HG02678 (cell line): Measurements from ENCODE around the gene AXDND1.
"Not testable (repeated sequence)": the region's sequence is repeated elsewhere in the genome, so short reads cannot be mapped to it uniquely, and the experiment has no call there.

Source experiments
- ATAC-seq: cut with Tn5 transposase; IDR thresholded peaks from one replicate; pipeline ENCODE4 v1.9.1; 2021; ENCODE audit warnings: mild to moderate bottlenecking, moderate library complexity; ENCODE audit not compliant: unreplicated experiment

Gene AXDND1

GRCh38 chr1:179459606-179460206 lies 93.9 kb downstream of the AXDND1 start:
- not testable (repeated sequence) for ATAC-seq

GRCh38 chr1:179465661-179466060 lies 99.9 kb downstream of the AXDND1 start:
- ATAC-seq = not testable (repeated sequence)

GRCh38 chr1:179474713-179475112 lies 108.9 kb downstream of the AXDND1 start:
- no peak for ATAC-seq

- ATAC-seq = no peak
These were observed 110.7 kb downstream of the AXDND1 start for GRCh38 chr1:179476484-179476883.

GRCh38 chr1:179478370-179478769 lies 112.6 kb downstream of the AXDND1 start:
- ATAC-seq = no peak

- ATAC-seq = no peak
These were observed 124.8 kb downstream of the AXDND1 start for GRCh38 chr1:179490611-179491010.

GRCh38 chr1:179493323-179493722 lies 127.6 kb downstream of the AXDND1 start:
- no peak for ATAC-seq

- no peak for ATAC-seq
These were observed 140.4 kb downstream of the AXDND1 start for GRCh38 chr1:179506199-179506598.

GRCh38 chr1:179509384-179509783 lies 143.6 kb downstream of the AXDND1 start:
- ATAC-seq = no peak

- ATAC-seq = peak; percentile 72
These were observed 144.3 kb downstream of the AXDND1 start for GRCh38 chr1:179510038-179510437.

- ATAC-seq = no peak
These were observed 151.4 kb downstream of the AXDND1 start for GRCh38 chr1:179516976-179517705.

- ATAC-seq = not testable (repeated sequence)
These were observed 152.8 kb downstream of the AXDND1 start for GRCh38 chr1:179518544-179518943.

- ATAC-seq = no peak
These were observed 163.9 kb downstream of the AXDND1 start for GRCh38 chr1:179529482-179530195.

- ATAC-seq = no peak
These were observed 164.6 kb downstream of the AXDND1 start for GRCh38 chr1:179530352-179530751.

GRCh38 chr1:179541774-179542173 lies 176.0 kb downstream of the AXDND1 start:
- ATAC-seq = no peak

GRCh38 chr1:179545321-179545720 lies 179.6 kb downstream of the AXDND1 start:
- no peak for ATAC-seq

- ATAC-seq = no peak
These were observed 181.3 kb downstream of the AXDND1 start for GRCh38 chr1:179547021-179547535.

- no peak for ATAC-seq
These were observed 183.0 kb downstream of the AXDND1 start for GRCh38 chr1:179548666-179549367.

GRCh38 chr1:179549368-179549700 lies 183.6 kb downstream of the AXDND1 start:
- no peak for ATAC-seq

- ATAC-seq = no peak
These were observed 185.2 kb downstream of the AXDND1 start for GRCh38 chr1:179550746-179551682.
